Measurements from ENCODE around the gene BCO1. TPM values are rescaled to one million over a fixed set of nuclear protein-coding genes. Genes with fewer than 3 reads are reported as not detected.

The BCO1 gene
- polyA plus RNA-seq, 10 donors, result 0.05 to 0.19 (median 0.07) TPM; not detected in 6

DNA sequence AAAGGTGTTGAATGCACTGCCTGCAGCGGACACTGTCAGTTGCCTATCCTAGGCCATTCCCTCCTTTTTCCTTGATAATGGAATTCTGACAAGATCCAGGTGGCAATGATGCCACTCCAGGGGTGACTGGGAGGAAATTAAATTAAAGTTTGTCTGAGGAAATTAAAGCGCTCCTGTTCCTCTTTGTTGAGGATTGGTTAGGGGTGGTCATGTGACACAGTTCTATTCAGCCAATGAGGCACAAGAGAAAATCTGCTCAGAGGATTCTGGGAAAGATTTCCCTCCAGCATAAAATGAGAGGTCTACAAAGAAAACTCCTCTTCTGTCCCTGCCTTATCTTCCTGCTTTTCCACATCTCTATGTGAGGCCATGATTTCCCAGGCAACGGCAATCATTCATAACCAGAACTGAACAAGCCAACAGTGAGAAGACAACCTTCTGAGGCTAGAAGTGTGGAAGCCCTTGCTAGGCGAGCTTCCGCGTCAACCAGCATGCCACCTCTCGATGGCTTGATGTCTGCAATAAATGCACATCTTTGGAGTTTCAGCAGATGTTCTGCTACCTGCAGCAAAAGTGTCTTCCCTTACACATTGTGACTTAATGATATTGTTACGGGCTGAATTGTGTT lies 5.6 kb upstream of the BCO1 start:
- no peak for DNase-seq

DNA sequence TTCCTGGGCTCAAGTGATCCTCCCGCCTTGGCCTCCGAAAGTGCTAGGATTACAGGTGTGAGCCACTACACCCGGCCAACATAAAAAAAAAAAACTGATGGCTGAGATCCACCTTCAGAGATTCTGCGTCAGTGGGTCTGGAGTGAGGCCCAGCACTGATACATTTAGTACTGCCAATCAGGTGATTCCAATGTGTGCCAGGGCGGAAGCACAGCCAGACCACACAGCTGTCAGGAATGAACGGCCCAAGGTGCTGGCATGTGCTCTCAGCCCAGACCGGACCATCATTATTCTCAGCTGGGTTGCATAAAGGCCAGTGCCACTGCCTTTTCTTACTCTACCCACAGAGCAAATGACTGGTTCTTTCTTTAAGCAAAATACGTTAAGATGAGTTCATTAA lies 1.2 kb upstream of the BCO1 start:
- peak; percentile 31 to 46 (median 35) for DNase-seq

DNA sequence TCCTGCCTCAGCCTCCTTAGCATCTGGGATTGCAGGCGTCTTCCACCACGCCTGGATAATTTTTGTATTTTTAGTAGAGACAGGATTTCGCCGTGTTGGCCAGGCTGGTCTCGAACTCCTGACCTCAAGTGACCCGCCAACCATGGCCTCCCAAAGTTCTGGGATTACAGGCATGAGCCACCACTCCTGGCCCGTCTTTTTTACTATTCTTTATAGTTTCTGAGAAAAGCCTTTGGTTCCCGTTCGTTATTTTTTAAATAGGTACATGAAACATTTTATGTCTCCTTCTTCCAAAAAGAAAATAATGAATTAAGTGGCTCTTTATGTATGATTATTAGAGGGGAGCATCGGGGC lies 570 bp upstream of the BCO1 start:
- DNase-seq, result no peak

DNA sequence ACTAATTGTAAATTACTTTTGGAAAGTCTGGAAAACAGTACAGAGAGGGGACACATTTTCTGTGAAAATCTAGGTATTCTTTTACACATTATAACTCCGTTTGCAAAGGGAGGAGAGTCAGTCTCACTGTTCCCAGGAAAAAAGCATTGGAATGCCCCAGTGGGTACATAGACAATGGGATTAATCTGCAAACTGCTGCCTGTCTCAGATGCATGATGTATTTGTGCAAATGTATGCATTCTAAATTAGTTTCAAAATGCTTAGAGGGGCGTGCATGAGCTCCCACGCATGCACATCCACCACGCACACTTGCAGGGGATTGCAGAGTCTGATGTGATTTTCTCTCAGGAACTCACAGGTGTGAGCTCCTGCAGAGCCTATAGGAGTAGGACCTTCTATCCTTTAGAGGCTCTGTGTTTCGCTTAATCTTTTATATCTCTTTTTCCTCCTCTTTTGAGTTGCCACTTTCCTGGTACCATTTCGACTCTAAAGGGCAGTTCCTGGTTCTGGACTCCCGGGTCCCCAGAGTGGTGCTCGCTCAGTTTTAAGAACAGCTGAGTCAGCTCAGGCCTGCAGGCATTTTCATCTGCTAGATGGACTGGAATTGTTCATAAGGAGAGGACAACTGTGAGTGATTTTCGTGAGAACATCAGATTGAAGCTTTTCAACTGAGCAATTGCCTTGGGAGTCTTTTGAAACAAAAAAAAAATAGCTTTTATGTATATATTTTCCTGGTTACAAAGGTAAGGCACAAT lies 1.1 kb downstream of the BCO1 start:
- DNase-seq, result no peak

DNA sequence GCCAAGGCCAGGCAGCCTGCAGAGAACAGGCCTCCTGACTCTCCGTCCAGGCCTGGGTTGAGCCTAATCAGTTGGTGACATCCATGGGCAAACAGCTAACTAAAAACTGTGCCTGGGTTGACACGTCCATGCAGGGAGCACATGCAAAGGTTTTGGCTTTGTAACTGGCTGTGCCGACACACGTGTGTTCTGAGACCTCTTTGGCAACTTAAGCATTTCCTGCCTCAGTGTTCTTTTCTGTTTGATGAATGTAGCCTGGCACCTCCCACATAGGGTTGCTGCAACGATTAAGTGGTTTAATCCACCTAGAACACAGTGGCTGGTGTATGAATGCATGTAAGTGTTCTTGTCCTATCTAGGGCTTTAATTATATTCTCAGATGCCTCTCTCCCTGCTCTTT lies 3.2 kb downstream of the BCO1 start:
- DNase-seq, result no peak

DNA sequence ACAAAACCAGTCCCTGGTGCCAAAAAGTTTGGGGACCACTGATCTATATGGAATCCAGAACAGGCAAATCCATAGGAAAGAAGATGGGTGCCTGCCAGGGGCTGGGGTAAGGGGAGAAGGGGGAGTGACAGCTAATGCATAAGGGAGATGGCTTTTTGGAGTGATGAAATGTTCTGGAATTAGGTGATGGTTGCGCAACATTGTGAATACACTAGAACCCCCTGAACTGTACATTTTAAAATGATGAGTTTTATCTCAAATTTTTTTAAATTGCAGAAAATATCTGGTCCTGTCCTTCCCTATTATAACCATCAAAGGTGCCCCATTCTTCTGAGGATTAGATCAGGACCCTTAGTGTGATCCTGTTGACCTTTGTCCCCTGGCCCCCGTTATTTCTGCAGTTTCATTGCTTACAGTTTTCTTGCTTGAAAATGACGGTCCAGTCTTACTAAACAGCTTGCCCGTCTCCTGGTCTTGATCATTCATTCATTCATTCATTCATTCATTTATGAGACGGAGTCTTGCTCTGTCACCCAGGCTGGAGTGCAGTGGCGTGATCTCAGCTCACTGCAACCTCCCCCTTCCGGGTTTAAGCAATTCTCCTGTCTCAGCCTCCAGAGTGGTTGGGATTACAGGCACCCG lies 4.6 kb downstream of the BCO1 start:
- no peak for DNase-seq

DNA sequence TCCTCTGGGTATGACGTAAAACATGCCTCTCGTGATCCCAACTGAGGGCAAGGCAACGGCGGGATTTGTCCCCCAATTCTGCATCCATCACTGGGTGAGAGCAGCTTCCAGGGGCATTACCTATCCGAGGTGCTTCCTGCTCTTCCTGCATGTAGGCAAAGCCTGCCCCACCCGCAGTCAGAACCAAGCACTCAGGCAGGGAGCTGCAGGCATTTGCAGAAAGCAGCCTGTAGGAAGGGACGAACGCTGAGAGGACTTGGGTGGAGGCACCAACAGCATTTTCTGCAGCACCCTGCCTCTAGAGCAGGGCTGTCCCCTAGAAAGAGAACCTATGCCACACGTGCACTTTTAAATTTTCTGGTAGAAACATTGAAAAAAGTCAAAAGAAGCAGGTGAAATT lies 5.5 kb downstream of the BCO1 start:
- no peak for DNase-seq

DNA sequence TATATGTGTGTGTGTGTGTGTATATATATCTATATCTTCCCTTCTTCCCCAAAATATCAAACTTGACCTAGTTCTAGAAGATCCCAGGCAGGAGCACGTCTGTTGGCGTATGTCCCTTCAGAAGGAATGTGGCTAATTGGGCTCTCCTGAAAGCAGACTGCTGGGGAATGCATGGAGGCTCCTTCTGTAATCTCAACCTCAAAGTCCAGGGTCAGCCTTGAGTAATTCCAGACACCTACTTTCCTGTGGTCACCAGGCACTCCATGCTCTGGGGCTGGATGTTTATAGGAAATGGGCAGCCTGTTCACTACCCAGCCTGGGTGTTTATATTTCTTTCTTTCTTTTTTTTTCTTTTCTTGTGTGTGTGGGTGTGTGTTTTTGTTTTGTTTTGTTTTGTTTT lies 13.4 kb downstream of the BCO1 start:
- DNase-seq, result no peak

DNA sequence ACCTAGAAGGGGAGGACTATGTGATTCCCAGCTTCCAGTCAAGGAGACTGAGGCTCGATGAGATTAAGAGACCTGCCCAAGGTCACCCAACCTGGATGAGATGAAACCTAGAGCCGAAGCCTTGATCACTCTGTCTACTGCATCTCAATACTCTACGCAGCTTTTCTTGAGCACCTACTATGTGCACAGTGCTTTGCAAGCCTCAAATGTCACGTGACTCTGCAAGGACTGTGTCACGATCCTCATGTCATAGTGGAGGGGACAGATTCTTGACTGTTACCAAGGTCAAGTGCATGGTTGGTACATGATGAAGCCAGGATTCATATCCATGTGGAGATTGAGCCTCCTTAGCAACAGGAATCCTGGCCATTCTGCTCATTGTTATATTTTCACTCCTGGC lies 14.7 kb downstream of the BCO1 start:
- no peak for DNase-seq

DNA sequence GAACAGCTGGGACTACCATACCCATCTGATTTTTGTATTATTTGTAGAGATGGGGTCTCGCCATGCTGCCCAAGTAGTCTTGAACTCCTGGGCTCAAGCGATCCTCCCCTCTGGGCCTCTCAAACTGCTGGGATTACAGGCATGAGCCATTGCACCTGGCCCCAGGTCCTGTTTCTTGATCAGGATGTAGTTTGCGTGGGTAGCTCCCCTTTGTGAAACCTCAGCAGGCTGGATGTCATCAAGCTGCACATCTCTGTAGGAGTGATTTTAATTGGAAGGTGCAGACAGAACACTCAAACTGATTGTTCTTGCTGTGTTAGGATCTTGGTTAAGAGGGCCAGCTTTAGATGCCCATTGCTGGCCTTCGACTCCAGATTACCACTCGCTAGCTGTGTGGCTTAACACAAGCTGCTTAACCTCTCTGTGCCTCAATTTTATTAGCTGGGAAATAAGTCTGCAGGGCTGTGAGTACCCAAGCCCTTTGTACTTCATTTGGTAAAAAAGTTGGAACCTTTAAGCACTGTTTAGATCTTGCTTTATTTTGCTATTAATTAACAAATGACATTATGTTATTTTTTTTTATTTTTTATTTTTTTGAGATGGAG lies 16.5 kb downstream of the BCO1 start:
- no peak for DNase-seq

DNA sequence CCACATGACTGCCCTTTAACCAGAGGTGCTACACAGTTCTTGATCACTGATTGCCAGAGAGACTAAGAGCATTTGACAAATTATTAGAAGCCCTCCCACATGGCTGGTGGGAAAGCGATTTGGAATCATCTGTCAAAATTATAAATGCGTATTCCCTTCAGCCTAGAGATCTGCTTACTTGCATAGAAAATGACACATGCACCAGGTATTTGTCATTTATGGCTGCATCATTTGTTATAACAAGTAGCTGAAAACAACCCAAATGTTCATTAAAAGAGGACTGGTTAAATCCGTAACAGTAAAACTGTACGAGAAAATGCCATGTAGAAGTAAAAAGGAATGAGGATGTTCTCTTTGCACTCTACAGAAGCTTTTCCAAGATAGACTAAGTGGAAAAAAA lies 21.4 kb downstream of the BCO1 start:
- DNase-seq, result no peak

DNA sequence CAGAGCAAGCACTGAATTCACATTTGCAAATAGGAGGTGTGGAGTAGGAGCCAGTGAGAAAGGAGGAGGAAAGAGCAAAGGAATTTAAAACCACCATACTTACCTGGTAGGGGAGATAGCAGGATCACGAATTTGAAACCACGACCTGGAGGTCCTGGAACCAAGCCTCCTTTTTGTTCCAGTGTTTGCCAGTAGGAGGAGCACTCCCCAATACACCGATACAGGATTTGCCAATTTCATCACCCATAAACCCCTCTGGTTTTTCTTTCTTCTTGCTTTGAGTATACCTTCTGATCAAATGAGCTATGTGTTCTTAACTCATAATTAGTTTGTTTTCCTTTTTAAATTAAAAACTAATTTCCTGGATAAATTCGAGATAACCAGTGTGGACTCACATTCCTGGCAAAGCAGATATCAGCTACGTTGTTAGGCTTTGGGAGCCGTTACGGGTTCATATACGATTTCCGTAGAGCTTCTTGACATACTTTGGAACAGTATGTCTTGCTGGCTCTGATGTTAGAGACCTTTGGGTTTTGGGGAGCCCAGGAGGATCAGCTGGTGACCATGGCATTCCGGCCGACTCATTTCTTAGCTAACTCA lies 22.7 kb downstream of the BCO1 start:
- DNase-seq, result no peak

DNA sequence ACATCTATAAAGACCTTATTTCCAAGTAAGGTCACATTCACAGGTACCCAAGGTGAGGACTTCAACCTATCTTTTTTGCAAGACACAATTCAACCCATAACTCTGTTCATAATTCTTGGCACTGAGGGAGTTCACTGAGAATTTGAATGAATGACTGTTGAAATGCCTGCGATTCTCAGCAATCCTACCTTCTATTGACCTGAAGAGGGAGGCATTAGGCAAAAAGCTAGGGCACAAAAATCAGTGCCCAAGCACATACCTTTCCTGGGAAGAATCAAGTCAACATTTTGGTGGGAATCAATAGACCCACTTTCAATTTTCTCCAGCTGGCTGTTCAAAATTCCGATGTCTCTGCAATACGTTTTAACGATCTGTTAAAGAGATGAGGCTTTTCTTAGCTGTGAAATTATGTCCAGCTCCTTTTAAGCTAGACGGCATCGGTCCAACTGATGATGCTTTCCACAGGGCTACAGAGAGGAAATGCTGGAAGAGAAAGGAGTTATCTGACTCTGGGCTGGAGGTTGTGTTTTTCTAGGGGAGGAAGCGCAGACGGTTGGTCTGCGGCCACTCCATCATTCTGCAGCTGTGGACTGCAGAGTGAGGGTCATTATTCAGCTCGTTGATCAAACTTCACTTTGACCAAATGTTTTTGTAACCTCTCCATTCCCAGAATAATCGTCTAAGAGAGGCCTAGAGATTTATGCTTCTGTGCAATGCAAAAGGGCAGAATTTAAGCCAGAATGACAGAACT lies 25.2 kb downstream of the BCO1 start:
- peak; percentile 52 to 93 (median 88) for DNase-seq

DNA sequence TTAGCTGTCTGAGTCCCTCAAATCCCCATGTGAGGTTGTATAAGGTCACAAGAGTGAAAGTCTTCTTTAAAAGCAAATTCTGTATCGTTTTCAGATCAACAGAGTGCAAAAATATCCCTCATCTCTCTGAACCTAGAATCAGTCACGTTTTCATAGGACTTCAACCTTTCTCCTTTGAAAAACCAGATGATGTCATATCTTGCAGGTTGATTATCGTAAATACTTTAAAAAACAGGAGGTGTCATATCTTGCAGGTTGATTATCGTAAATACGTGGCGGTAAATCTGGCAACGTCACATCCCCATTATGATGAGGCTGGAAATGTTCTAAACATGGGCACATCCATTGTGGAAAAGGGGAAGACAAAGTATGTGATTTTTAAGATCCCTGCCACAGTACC lies 25.9 kb downstream of the BCO1 start:
- DNase-seq, result no peak

DNA sequence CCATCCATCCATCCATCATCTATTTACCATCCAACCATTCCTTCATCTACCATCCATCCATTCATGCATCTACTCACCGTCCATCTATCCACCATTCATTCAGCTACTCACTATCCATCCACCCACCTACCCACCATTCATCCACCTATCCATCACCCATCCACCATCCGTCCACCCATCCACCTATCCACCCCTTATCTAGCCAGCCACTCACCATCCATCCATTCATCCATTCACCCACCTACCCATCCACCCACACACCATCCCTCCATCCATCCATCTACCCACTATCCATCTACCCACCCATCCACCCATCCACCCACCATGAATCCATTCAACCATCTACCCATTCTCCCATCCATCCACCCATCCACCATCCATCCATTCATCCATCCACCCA lies 26.6 kb downstream of the BCO1 start:
- DNase-seq, result no peak

DNA sequence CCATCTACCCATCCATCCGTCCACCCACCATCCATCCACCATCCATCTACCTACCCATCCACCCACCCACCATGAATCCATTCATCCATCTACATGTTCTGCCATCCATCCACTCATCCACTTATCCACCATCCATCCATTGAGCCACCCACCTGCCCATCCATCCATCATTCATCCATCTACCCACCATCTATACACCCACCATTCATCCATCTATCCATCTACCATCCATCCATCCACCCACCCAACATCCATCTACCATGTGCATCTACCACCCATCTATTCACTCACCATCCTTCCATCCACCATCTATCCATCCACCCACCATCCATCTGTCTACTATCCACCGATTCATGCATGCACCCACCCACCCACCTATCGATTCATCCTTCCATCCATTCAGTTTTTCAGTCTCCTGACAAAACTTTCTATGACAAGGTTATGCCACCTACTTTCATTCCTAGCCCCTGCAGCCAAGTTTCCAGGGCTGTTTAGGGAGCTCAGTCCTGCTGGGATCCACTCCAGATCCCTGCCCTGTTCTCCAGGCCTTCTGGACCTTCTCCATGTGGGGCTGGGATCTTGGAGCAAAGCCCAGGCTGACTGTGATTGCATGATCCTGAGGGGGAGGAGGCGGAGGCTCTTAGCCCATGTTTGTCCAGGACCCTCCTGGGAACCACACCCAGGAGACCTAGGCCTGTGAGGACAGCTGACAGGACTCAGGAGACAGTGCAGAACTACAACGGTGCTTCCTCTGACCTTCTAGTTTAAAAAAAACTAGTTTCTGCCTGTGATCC lies 27.4 kb downstream of the BCO1 start:
- DNase-seq, result peak in 2 of 3 donors; percentile 36 to 38

DNA sequence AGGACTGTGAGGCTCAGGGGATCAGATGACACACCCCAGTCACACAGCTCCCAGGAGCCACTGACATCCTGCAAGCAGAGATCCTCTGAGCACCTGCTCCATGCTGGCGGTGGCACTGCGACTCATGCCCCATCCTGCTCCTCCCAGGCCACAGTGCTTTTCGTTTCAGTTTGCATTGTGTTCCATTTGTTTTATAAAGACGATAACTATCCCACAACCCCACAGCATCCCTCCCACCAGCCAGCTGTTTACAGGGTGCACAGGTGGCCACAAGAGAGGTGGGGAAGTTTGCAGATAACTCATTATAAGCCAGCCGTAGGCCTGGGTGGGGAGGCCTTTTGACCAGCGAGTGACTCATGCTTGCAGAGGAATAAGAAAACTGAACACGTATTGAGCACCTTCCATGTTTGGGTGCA lies 28.2 kb downstream of the BCO1 start:
- DNase-seq, result no peak

DNA sequence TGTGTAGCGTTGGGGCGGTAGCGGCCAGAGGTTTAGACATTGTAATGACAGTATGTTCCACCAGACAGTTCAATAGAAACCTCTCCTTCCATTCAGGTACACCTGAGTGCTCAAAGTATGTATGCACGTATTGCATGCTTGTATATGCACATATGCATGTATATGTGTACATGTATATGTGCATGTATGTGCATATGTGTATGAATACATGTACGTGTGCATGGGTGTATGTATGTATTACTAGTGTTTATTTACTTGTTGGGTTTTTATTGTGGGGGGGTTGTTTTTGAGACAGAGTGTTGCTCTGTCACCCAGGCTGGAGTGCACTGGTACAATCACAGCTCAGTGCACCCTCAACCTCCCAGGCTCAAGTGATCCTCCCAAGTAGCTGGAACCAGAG lies 30.0 kb downstream of the BCO1 start:
- DNase-seq, result no peak

DNA sequence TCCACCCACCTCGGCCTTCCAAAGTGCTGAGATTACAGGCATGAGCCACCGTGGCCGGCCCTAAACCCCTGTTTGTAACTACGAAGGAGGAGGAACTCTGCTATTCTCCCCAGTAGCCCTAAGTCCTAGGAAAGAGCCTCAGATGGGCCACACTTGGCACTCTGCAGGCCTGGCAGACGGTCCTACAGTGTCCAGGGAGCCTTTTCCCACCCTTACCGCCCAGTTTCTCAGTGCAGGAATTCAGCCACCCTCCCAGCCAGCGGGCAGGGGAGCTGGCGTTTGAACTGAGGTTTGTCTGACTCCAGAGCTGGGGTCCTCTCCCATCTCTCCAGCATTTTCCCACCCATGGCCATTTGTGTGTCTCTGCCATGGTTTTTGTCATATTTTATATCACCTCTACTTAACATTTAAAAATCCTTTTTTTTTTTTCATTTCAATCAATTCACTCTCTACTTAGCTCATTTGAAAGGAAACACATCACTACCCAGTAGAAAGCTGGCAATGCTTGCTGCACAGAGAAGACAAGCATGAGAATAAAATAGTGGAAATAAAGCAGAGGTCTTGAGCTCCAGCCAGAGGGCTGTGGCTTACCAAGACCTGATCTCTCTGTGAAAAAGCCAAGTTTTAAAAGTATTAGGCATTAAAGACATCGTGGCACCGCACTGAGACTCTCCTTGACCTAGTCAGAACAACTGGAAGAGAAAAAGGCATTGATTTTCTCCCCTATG lies 34.9 kb downstream of the BCO1 start:
- DNase-seq, result no peak

DNA sequence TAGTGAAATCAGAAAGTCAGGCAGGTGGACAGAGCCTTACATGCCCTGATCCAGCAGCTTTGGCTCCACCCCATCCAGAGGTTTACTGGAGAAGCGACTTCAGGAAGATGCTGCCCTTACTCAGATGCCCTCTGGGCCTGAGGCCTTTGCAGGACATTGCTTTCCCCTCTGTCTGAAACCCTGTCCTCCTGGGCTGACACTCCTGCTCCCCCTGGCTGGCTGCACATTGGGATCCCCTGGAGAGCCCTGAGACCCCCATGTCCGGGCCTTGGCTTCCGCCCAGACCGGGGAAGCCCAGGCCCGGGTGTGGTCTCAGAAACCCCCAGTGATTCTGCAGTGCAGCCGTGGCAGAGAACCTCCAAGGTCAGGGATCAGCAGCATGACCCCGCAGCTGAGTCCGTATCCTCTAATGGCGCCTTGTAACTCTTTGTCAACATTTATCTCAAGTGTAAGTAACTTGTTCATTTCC lies 36.6 kb downstream of the BCO1 start:
- DNase-seq, result no peak

All from muscle of back (tissue), 11 donors.